Right lobe of liver (tissue), 6 donors: ENCODE data around the gene BPIFB6. TPM values are rescaled to one million over a fixed set of nuclear protein-coding genes. Genes with fewer than 3 reads are reported as not detected.

ENCODE experiments used
- ATAC-seq, 4 donors: fragments of 200-7000 bp; cut with Tn5 transposase; one replicate each; pipeline ENCODE4 v1.9.1; 2020; ENCODE audit warnings: mild to moderate bottlenecking in 4 of 4, moderate library complexity in 4 of 4
- DNase-seq, 3 donors: peaks; one replicate each; pipeline ENCODE4 v3.0.0-alpha.2; 2020
- H3K27ac ChIP-seq, 3 donors: fragments of 200-600 bp; one replicate each; pipeline ENCODE4 v1.8.0; 2022
- H3K27me3 ChIP-seq, 2 donors: fragments of 200-600 bp; one replicate each; pipeline ENCODE4 v1.8.0; 2022
- H3K36me3 ChIP-seq, 4 donors: fragments of 200-600 bp; sonication (generic) in 1 of 4; one replicate each; pipeline versions ENCODE4 v1.5.1 to v1.8.0; 2017 to 2022; ENCODE audit warnings: control low read depth in 1 of 4
- H3K4me1 ChIP-seq, 4 donors: fragments of 200-600 bp; sonication (generic) in 1 of 4; one replicate each; pipeline versions ENCODE4 v1.5.1 to v1.8.0; 2017 to 2022; ENCODE audit warnings: control low read depth in 1 of 4
- H3K4me3 ChIP-seq, 3 donors: fragments of 200-600 bp; one replicate each; pipeline ENCODE4 v1.8.0; 2022
- H3K9me3 ChIP-seq, 4 donors: fragments of 200-600 bp; sonication (generic) in 1 of 4; one replicate each; pipeline versions ENCODE4 v1.5.1 to v1.8.0; 2017 to 2022; ENCODE audit warnings: control low read depth in 1 of 4
- CTCF ChIP-seq, 4 donors: fragments of 200-600 bp in 3 of 4; fragments of 450-650 bp in 1 of 4; IDR thresholded peaks; one replicate each; pipeline versions ENCODE4 v1.5.1 to v1.8.0; 2016 to 2022; ENCODE audit warnings: antibody characterized with exemption in 4 of 4, mild to moderate bottlenecking in 2 of 4
- POLR2A ChIP-seq: fragments of 450-650 bp; IDR thresholded peaks from one replicate; pipeline ENCODE4 v1.6.1; 2017; ENCODE audit warnings: antibody characterized with exemption, mild to moderate bottlenecking
- WGBS: methylation state at CpG from one replicate; pipeline ENCODE4 v1.1.6; 2018; ENCODE audit warnings: low coverage, low lambda C conversion rate; ENCODE audit not compliant: insufficient coverage; ENCODE audit errors: missing lambda C conversion rate; 5-methylcytosine and 5-hydroxymethylcytosine counted together
- intact Hi-C, 2 donors: fragments of 100-400 bp; cut with DNase I; formaldehyde crosslinking; loops; one replicate each; pipeline versions ENCODE4 v1.11.2 to v1.14.1; 2022
- total RNA-seq, 6 experiments: library from RNA; depleted of rRNA in 2 of 6; stranded (reverse); fragments of >200 nt in 2 of 6; fragmentation: NEBNext Ultra II Directional in 3 of 6; extraction: Animal tissue kit (Norgen Biotek cat#: 25700) in 3 of 6; gene quantifications; one replicate each; pipeline versions ENCODE4 v1.1.0 to v1.2.4, GENCODE V29; 2016 to 2023
- donor health status: DM: no; HTN: yes; CAD: no.
- donor health status: DM: no; HTN: no; CAD: no.
- donor health status: DM: no; HTN: no; CAD: no.
- donor health status: DM: no; HTN: yes; CAD: no.
- donor health status: DM: no; HTN: yes; CAD: no.

The BPIFB6 gene
- total RNA-seq, 6 experiments from 2014 or later: not detected

GRCh38 chr20:33027769-33028751 is 3.4 kb upstream of the BPIFB6 start:
- peak in 1 of 3 donors; percentile 31 for DNase-seq
- WGBS: no CpG with 5 or more reads among the region's 12 CpGs
- TF ChIP-seq CTCF (IDR thresholded peaks at IDR 0.05) (no peak), POLR2A (no peak)
- no peak overlapping the region for H3K27ac ChIP-seq
- no peaks in the 10 kb centered on the region for H3K9me3 ChIP-seq
- intact Hi-C loops: no loop called here
- no peak overlapping the region for H3K4me3 ChIP-seq
- ATAC-seq: no peak
- H3K36me3 ChIP-seq: no peaks in the 10 kb centered on the region
- no peaks in the 10 kb centered on the region for H3K4me1 ChIP-seq
- H3K27me3 ChIP-seq: no peaks in the 10 kb centered on the region

- 35% methylated on average over 5 of the region's 7 CpGs for WGBS
- Histone ChIP-seq H3K9me3 (no peaks in the 10 kb centered on the region), H3K27me3 (no peaks in the 10 kb centered on the region), H3K4me1 (no peaks in the 10 kb centered on the region), H3K27ac (no peak overlapping the region), H3K36me3 (no peaks in the 10 kb centered on the region), H3K4me3 (no peak overlapping the region)
- DNase-seq: peak in 1 of 3 donors; percentile 2
- intact Hi-C loops: no loop called here
- no peak for TF ChIP-seq POLR2A
- no peak for ATAC-seq
Measured at GRCh38 chr20:33028875-33029274, 2.6 kb upstream of the BPIFB6 start.

- Histone ChIP-seq H3K27me3 (no peaks in the 10 kb centered on the region), H3K27ac (no peak overlapping the region), H3K9me3 (no peaks in the 10 kb centered on the region), H3K4me3 (no peak overlapping the region), H3K36me3 (no peaks in the 10 kb centered on the region), H3K4me1 (no peaks in the 10 kb centered on the region)
- ATAC-seq (no peak), DNase-seq (peak in 1 of 3 donors; percentile 27)
- TF ChIP-seq CTCF (IDR thresholded peaks at IDR 0.05): no peak
- WGBS: 72% methylated on average over 5 of the region's 9 CpGs
- intact Hi-C loops: no loop called here
Measured at GRCh38 chr20:33030076-33030475, 1.4 kb upstream of the BPIFB6 start.

- intact Hi-C loops: no loop called here
- WGBS: 73% methylated on average over 6 of the region's 6 CpGs
- DNase-seq (peak in 1 of 3 donors; percentile 10), ATAC-seq (no peak)
- Histone ChIP-seq H3K4me1 (no peaks in the 10 kb centered on the region), H3K36me3 (no peaks in the 10 kb centered on the region), H3K27me3 (no peaks in the 10 kb centered on the region), H3K27ac (no peak overlapping the region), H3K9me3 (no peaks in the 10 kb centered on the region), H3K4me3 (no peak overlapping the region)
- TF ChIP-seq CTCF (IDR thresholded peaks at IDR 0.05): no peak
Measured at GRCh38 chr20:33030569-33030968, 879 bp upstream of the BPIFB6 start.

DNA sequence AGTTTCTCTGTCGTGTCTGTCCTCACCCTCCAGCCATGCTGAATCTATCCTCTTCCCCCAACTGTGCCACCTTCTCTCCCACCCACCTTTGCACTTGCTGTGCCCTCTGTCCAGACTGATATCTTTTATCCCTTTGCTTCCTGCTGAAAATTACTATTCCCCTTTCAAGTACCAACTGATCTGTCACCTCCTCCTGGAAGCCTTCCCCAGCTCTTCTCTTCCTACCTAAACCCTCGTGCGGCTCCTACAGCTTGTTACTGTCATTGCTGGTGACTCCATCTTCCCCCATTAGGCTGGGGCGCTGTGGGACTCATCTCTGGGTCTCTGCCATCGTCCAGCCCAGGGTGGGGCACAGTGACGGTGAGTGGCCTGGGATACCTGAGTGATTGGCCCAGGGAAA is 1.1 kb downstream of the BPIFB6 start:
- Histone ChIP-seq H3K36me3 (no peaks in the 10 kb centered on the region), H3K9me3 (no peaks in the 10 kb centered on the region), H3K27ac (no peak overlapping the region), H3K4me1 (no peaks in the 10 kb centered on the region), H3K27me3 (no peaks in the 10 kb centered on the region), H3K4me3 (no peak overlapping the region)
- TF ChIP-seq CTCF (IDR thresholded peaks at IDR 0.05) (no peak), POLR2A (no peak)
- intact Hi-C loops: no loop called here
- WGBS: 70% methylated on average over 5 of the region's 6 CpGs
- no peak for ATAC-seq
- peak in 1 of 3 donors; percentile 35 for DNase-seq
